ENCODE data around the gene HIVEP3.

The HIVEP3 gene

GRCh38 chr1:41812453-41812852, 106.3 kb downstream of the HIVEP3 start:
- Histone ChIP-seq H3K9me3 (ENCODE audit: control insufficient read depth in 5 of 5, low read length in 5 of 5) (no peaks in the 10 kb centered on the region), H3K4me3 (ENCODE audit: low read depth in 1 of 5, low read length in 5 of 5) (no peak overlapping the region), H3K27ac (ENCODE audit: low read depth, low read length) (peak overlapping the region; percentile 92), H3K36me3 (ENCODE audit: control insufficient read depth in 5 of 5, insufficient read depth in 5 of 5, low read length in 5 of 5) (no peaks in the 10 kb centered on the region), H3K4me1 (ENCODE audit: control insufficient read depth in 5 of 5, insufficient read depth in 5 of 5, low read length in 5 of 5) (peaks cover 12 to 44% (median 41%) of the 10 kb centered on the region in 5 donors), H3K27me3 (ENCODE audit: control insufficient read depth in 5 of 5, insufficient read depth in 4 of 5, low read length in 5 of 5) (no peaks in the 10 kb centered on the region), H3K9ac (ENCODE audit: low read length in 5 of 5) (peak overlapping the region in 2 of 5 donors; percentile 12 to 54)

GRCh38 chr1:41812051-41812450, 106.7 kb downstream of the HIVEP3 start:
- H3K27me3 ChIP-seq (ENCODE audit: control insufficient read depth in 5 of 5, insufficient read depth in 4 of 5, low read length in 5 of 5): no peaks in the 10 kb centered on the region
- H3K4me1 ChIP-seq (ENCODE audit: control insufficient read depth in 5 of 5, insufficient read depth in 5 of 5, low read length in 5 of 5): peaks cover 12 to 44% (median 41%) of the 10 kb centered on the region in 5 donors
- peak overlapping the region; percentile 67 for H3K27ac ChIP-seq (ENCODE audit: low read depth, low read length)
- H3K36me3 ChIP-seq (ENCODE audit: control insufficient read depth in 5 of 5, insufficient read depth in 5 of 5, low read length in 5 of 5): no peaks in the 10 kb centered on the region
- no peak overlapping the region for H3K4me3 ChIP-seq (ENCODE audit: low read depth in 1 of 5, low read length in 5 of 5)
- H3K9me3 ChIP-seq (ENCODE audit: control insufficient read depth in 5 of 5, low read length in 5 of 5): no peaks in the 10 kb centered on the region
- peak overlapping the region in 1 of 5 donors; percentile 12 for H3K9ac ChIP-seq (ENCODE audit: low read length in 5 of 5)

GRCh38 chr1:41811051-41811795, 107.5 kb downstream of the HIVEP3 start:
- Histone ChIP-seq H3K27me3 (ENCODE audit: control insufficient read depth in 5 of 5, insufficient read depth in 4 of 5, low read length in 5 of 5) (no peaks in the 10 kb centered on the region), H3K4me1 (ENCODE audit: control insufficient read depth in 5 of 5, insufficient read depth in 5 of 5, low read length in 5 of 5) (peaks cover 12 to 42% (median 38%) of the 10 kb centered on the region in 5 donors), H3K9ac (ENCODE audit: low read length in 5 of 5) (no peak overlapping the region), H3K9me3 (ENCODE audit: control insufficient read depth in 5 of 5, low read length in 5 of 5) (no peaks in the 10 kb centered on the region), H3K27ac (ENCODE audit: low read depth, low read length) (no peak overlapping the region), H3K4me3 (ENCODE audit: low read depth in 1 of 5, low read length in 5 of 5) (no peak overlapping the region), H3K36me3 (ENCODE audit: control insufficient read depth in 5 of 5, insufficient read depth in 5 of 5, low read length in 5 of 5) (no peaks in the 10 kb centered on the region)

- Histone ChIP-seq H3K36me3 (ENCODE audit: control insufficient read depth in 5 of 5, insufficient read depth in 5 of 5, low read length in 5 of 5) (no peaks in the 10 kb centered on the region), H3K4me3 (ENCODE audit: low read depth in 1 of 5, low read length in 5 of 5) (no peak overlapping the region), H3K9me3 (ENCODE audit: control insufficient read depth in 5 of 5, low read length in 5 of 5) (no peaks in the 10 kb centered on the region), H3K27ac (ENCODE audit: low read depth, low read length) (no peak overlapping the region), H3K27me3 (ENCODE audit: control insufficient read depth in 5 of 5, insufficient read depth in 4 of 5, low read length in 5 of 5) (no peaks in the 10 kb centered on the region), H3K9ac (ENCODE audit: low read length in 5 of 5) (no peak overlapping the region), H3K4me1 (ENCODE audit: control insufficient read depth in 5 of 5, insufficient read depth in 5 of 5, low read length in 5 of 5) (peaks cover 12 to 38% (median 32%) of the 10 kb centered on the region in 5 donors)
Observed at GRCh38 chr1:41810446-41810845, 108.3 kb downstream of the HIVEP3 start.

- H3K9me3 ChIP-seq (ENCODE audit: control insufficient read depth in 5 of 5, low read length in 5 of 5): no peaks in the 10 kb centered on the region
- H3K27ac ChIP-seq (ENCODE audit: low read depth, low read length): no peak overlapping the region
- no peak overlapping the region for H3K9ac ChIP-seq (ENCODE audit: low read length in 5 of 5)
- H3K4me3 ChIP-seq (ENCODE audit: low read depth in 1 of 5, low read length in 5 of 5): no peak overlapping the region
- H3K36me3 ChIP-seq (ENCODE audit: control insufficient read depth in 5 of 5, insufficient read depth in 5 of 5, low read length in 5 of 5): no peaks in the 10 kb centered on the region
- no peaks in the 10 kb centered on the region for H3K27me3 ChIP-seq (ENCODE audit: control insufficient read depth in 5 of 5, insufficient read depth in 4 of 5, low read length in 5 of 5)
- H3K4me1 ChIP-seq (ENCODE audit: control insufficient read depth in 5 of 5, insufficient read depth in 5 of 5, low read length in 5 of 5): peaks cover 12 to 35% (median 28%) of the 10 kb centered on the region in 5 donors
Observed at GRCh38 chr1:41809692-41810091, 109.0 kb downstream of the HIVEP3 start.

- H3K27ac ChIP-seq (ENCODE audit: low read depth, low read length): no peak overlapping the region
- H3K9ac ChIP-seq (ENCODE audit: low read length in 5 of 5): no peak overlapping the region
Observed at GRCh38 chr1:41807390-41807789, 111.3 kb downstream of the HIVEP3 start.

GRCh38 chr1:41806472-41807155, 112.1 kb downstream of the HIVEP3 start:
- Histone ChIP-seq H3K4me1 (ENCODE audit: control insufficient read depth in 5 of 5, insufficient read depth in 5 of 5, low read length in 5 of 5) (peaks cover 4 to 27% (median 21%) of the 10 kb centered on the region in 5 donors), H3K27ac (ENCODE audit: low read depth, low read length) (no peak overlapping the region), H3K4me3 (ENCODE audit: low read depth in 1 of 5, low read length in 5 of 5) (no peak overlapping the region), H3K27me3 (ENCODE audit: control insufficient read depth in 5 of 5, insufficient read depth in 4 of 5, low read length in 5 of 5) (no peaks in the 10 kb centered on the region), H3K9me3 (ENCODE audit: control insufficient read depth in 5 of 5, low read length in 5 of 5) (no peaks in the 10 kb centered on the region), H3K9ac (ENCODE audit: low read length in 5 of 5) (no peak overlapping the region), H3K36me3 (ENCODE audit: control insufficient read depth in 5 of 5, insufficient read depth in 5 of 5, low read length in 5 of 5) (no peaks in the 10 kb centered on the region)

More at GRCh38 chr1:41807390-41807789, 111.3 kb downstream of the HIVEP3 start:
- Histone ChIP-seq H3K4me3 (ENCODE audit: low read depth in 1 of 5, low read length in 5 of 5) (no peak overlapping the region), H3K4me1 (ENCODE audit: control insufficient read depth in 5 of 5, insufficient read depth in 5 of 5, low read length in 5 of 5) (peaks cover 4 to 29% (median 24%) of the 10 kb centered on the region in 5 donors), H3K27me3 (ENCODE audit: control insufficient read depth in 5 of 5, insufficient read depth in 4 of 5, low read length in 5 of 5) (no peaks in the 10 kb centered on the region), H3K9me3 (ENCODE audit: control insufficient read depth in 5 of 5, low read length in 5 of 5) (no peaks in the 10 kb centered on the region), H3K36me3 (ENCODE audit: control insufficient read depth in 5 of 5, insufficient read depth in 5 of 5, low read length in 5 of 5) (no peaks in the 10 kb centered on the region)

- no peaks in the 10 kb centered on the region for H3K9me3 ChIP-seq (ENCODE audit: control insufficient read depth in 5 of 5, low read length in 5 of 5)
- no peak overlapping the region for H3K9ac ChIP-seq (ENCODE audit: low read length in 5 of 5)
- no peaks in the 10 kb centered on the region for H3K36me3 ChIP-seq (ENCODE audit: control insufficient read depth in 5 of 5, insufficient read depth in 5 of 5, low read length in 5 of 5)
- no peaks in the 10 kb centered on the region for H3K27me3 ChIP-seq (ENCODE audit: control insufficient read depth in 5 of 5, insufficient read depth in 4 of 5, low read length in 5 of 5)
- H3K4me1 ChIP-seq (ENCODE audit: control insufficient read depth in 5 of 5, insufficient read depth in 5 of 5, low read length in 5 of 5): peaks cover 4 to 27% (median 20%) of the 10 kb centered on the region in 5 donors
- no peak overlapping the region for H3K4me3 ChIP-seq (ENCODE audit: low read depth in 1 of 5, low read length in 5 of 5)
- H3K27ac ChIP-seq (ENCODE audit: low read depth, low read length): no peak overlapping the region
Observed at GRCh38 chr1:41805771-41806471, 112.8 kb downstream of the HIVEP3 start.

- Histone ChIP-seq H3K27ac (ENCODE audit: low read depth, low read length) (no peak overlapping the region), H3K9me3 (ENCODE audit: control insufficient read depth in 5 of 5, low read length in 5 of 5) (no peaks in the 10 kb centered on the region), H3K27me3 (ENCODE audit: control insufficient read depth in 5 of 5, insufficient read depth in 4 of 5, low read length in 5 of 5) (no peaks in the 10 kb centered on the region), H3K4me1 (ENCODE audit: control insufficient read depth in 5 of 5, insufficient read depth in 5 of 5, low read length in 5 of 5) (peaks cover 4 to 36% (median 20%) of the 10 kb centered on the region in 5 donors), H3K36me3 (ENCODE audit: control insufficient read depth in 5 of 5, insufficient read depth in 5 of 5, low read length in 5 of 5) (no peaks in the 10 kb centered on the region), H3K9ac (ENCODE audit: low read length in 5 of 5) (no peak overlapping the region), H3K4me3 (ENCODE audit: low read depth in 1 of 5, low read length in 5 of 5) (no peak overlapping the region)
Observed at GRCh38 chr1:41804176-41804575, 114.5 kb downstream of the HIVEP3 start.

- Histone ChIP-seq H3K9me3 (ENCODE audit: control insufficient read depth in 5 of 5, low read length in 5 of 5) (no peaks in the 10 kb centered on the region), H3K36me3 (ENCODE audit: control insufficient read depth in 5 of 5, insufficient read depth in 5 of 5, low read length in 5 of 5) (no peaks in the 10 kb centered on the region), H3K9ac (ENCODE audit: low read length in 5 of 5) (peak overlapping the region in 2 of 5 donors; percentile 5 to 16), H3K4me1 (ENCODE audit: control insufficient read depth in 5 of 5, insufficient read depth in 5 of 5, low read length in 5 of 5) (peaks cover 4 to 36% (median 20%) of the 10 kb centered on the region in 5 donors), H3K4me3 (ENCODE audit: low read depth in 1 of 5, low read length in 5 of 5) (no peak overlapping the region), H3K27ac (ENCODE audit: low read depth, low read length) (peak overlapping the region; percentile 54), H3K27me3 (ENCODE audit: control insufficient read depth in 5 of 5, insufficient read depth in 4 of 5, low read length in 5 of 5) (no peaks in the 10 kb centered on the region)
Observed at GRCh38 chr1:41803656-41804055, 115.1 kb downstream of the HIVEP3 start.

Data from subcutaneous abdominal adipose tissue (tissue), 5 donors.